GM18526 (cell line): ENCODE data around the gene DNAH9.

ENCODE experiments used
- POLR2A ChIP-seq: IDR thresholded peaks from 3 replicates; pipeline ENCODE4 v1.6.1; 2011; ENCODE audit not compliant: insufficient read length; ENCODE audit errors: extremely low read depth

The DNAH9 gene

GRCh38 chr17:11744696-11745095 lies 146.4 kb downstream of the DNAH9 start:
- TF ChIP-seq POLR2A, result no peak

GRCh38 chr17:11747441-11747840 lies 149.2 kb downstream of the DNAH9 start:
- no peak for TF ChIP-seq POLR2A

- no peak for TF ChIP-seq POLR2A
Observed at GRCh38 chr17:11757815-11758214, 159.5 kb downstream of the DNAH9 start.

GRCh38 chr17:11768106-11768505 lies 169.8 kb downstream of the DNAH9 start:
- no peak for TF ChIP-seq POLR2A

- TF ChIP-seq POLR2A, result no peak
Observed at GRCh38 chr17:11768981-11769380, 170.7 kb downstream of the DNAH9 start.

GRCh38 chr17:11772031-11772430 lies 173.8 kb downstream of the DNAH9 start:
- no peak for TF ChIP-seq POLR2A

- no peak for TF ChIP-seq POLR2A
Observed at GRCh38 chr17:11779892-11780291, 181.6 kb downstream of the DNAH9 start.

GRCh38 chr17:11780621-11781020 lies 182.4 kb downstream of the DNAH9 start:
- TF ChIP-seq POLR2A, result no peak

- TF ChIP-seq POLR2A, result no peak
Observed at GRCh38 chr17:11786711-11787438, 188.6 kb downstream of the DNAH9 start.

GRCh38 chr17:11795906-11796305 lies 197.6 kb downstream of the DNAH9 start:
- TF ChIP-seq POLR2A, result no peak

- TF ChIP-seq POLR2A, result no peak
Observed at GRCh38 chr17:11797803-11798202, 199.5 kb downstream of the DNAH9 start.

GRCh38 chr17:11803231-11803969 lies 205.1 kb downstream of the DNAH9 start:
- no peak for TF ChIP-seq POLR2A

GRCh38 chr17:11805138-11805537 lies 206.9 kb downstream of the DNAH9 start:
- no peak for TF ChIP-seq POLR2A

GRCh38 chr17:11805952-11806351 lies 207.7 kb downstream of the DNAH9 start:
- no peak for TF ChIP-seq POLR2A

- TF ChIP-seq POLR2A, result no peak
Observed at GRCh38 chr17:11807606-11808005, 209.3 kb downstream of the DNAH9 start.

- TF ChIP-seq POLR2A, result no peak
Observed at GRCh38 chr17:11813278-11813677, 215.0 kb downstream of the DNAH9 start.

GRCh38 chr17:11813871-11814270 lies 215.6 kb downstream of the DNAH9 start:
- no peak for TF ChIP-seq POLR2A

GRCh38 chr17:11814655-11815262 lies 216.5 kb downstream of the DNAH9 start:
- no peak for TF ChIP-seq POLR2A
